Hepatocyte (in vitro differentiated cells): ENCODE data around the gene SLC25A28.

Experiments used
- EZH2phosphoT487 ChIP-seq: fragments of 200-600 bp; sonication (generic); IDR thresholded peaks from one replicate; pipeline ENCODE4 v1.6.1; 2018; ENCODE audit warnings: antibody characterized with exemption, mild to moderate bottlenecking, low read depth, moderate library complexity; ENCODE audit not compliant: unreplicated experiment, severe bottlenecking
- TF ChIP-seq, protein P1 (sequence below): fragments of 200-600 bp; sonication (generic); IDR thresholded peaks from 2 replicates; pipeline ENCODE4 v1.5.1; 2016; ENCODE audit warnings: antibody characterized with exemption, mild to moderate bottlenecking; ENCODE audit not compliant: poor library complexity

DNA sequence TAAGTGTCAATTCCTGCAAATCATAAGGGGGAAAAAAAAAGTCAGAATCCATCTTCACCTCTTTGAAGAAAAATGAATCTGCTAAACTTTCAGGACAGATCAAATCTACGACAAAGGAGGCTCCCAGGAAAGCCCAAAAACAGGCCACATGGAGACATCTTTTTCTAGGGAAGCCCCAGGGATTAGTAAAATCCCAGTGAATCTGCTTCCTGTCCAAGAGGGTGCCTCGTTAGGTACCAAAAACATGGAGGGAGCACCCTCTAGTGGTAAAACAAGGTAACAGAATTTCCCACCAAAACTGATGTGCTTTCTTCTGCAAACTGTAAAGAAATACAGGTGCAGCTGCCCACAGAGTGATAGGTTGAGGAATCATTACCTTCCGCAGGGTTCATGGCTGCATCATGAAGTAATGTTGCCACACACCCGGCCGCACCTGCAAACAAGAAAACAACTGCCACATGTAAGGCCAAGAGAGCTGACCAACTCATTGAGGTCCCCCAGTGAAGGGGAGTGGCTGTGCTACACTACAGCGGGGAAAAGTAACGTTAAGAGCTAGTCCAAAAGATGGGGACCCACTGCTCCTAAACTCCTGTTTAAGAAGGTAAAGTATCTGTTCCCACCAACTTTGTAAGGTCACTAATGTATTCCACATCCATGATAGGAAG, 7.9 kb downstream of the SLC25A28 start:
- TF ChIP-seq, protein P1, sequence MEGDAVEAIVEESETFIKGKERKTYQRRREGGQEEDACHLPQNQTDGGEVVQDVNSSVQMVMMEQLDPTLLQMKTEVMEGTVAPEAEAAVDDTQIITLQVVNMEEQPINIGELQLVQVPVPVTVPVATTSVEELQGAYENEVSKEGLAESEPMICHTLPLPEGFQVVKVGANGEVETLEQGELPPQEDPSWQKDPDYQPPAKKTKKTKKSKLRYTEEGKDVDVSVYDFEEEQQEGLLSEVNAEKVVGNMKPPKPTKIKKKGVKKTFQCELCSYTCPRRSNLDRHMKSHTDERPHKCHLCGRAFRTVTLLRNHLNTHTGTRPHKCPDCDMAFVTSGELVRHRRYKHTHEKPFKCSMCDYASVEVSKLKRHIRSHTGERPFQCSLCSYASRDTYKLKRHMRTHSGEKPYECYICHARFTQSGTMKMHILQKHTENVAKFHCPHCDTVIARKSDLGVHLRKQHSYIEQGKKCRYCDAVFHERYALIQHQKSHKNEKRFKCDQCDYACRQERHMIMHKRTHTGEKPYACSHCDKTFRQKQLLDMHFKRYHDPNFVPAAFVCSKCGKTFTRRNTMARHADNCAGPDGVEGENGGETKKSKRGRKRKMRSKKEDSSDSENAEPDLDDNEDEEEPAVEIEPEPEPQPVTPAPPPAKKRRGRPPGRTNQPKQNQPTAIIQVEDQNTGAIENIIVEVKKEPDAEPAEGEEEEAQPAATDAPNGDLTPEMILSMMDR, result peak; percentile 87
- no peak for TF ChIP-seq EZH2phosphoT487
